ENCODE measurements around the gene VSIR.

DNA sequence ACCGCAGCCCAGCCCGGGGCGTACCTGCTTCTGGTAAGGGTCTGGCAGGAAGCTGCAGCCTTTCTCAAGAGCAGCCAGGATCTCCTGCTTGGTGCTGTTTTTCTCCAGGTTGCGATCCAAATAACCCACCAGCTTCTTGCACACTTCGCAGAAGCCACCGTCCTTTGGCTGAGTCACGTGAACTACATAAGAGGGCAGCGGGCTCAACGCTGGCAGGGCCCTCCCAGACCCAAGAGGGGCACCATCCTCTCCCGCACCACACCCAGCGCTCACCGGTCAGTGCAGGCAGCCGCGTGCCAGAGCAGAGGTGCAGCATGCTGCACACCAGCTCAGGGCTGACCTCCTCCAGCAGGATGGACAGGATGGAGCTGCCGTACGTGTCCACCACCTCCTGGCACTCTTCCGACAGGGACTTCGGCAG, 46.1 kb upstream of the VSIR start:
- TF ChIP-seq CTCF (IDR thresholded peaks at IDR 0.05; ENCODE audit: low read depth, low read length) (no peak), EZH2phosphoT487 (IDR thresholded peaks at IDR 0.05; ENCODE audit: low read depth) (no peak)
